Mucosa of stomach (tissue), 1 donor: ENCODE measurements around the gene C19orf81.

Experiments
- H3K27me3 ChIP-seq: one replicate; pipeline ENCODE4 v1.7.0; 2013; ENCODE audit warnings: mild to moderate bottlenecking, low read length; ENCODE audit not compliant: control insufficient read depth, insufficient read depth
- H3K36me3 ChIP-seq: one replicate; pipeline ENCODE4 v1.7.0; 2013; ENCODE audit warnings: low read length; ENCODE audit not compliant: control insufficient read depth, insufficient read depth
- H3K4me1 ChIP-seq: one replicate; pipeline ENCODE4 v1.7.0; 2013; ENCODE audit warnings: mild to moderate bottlenecking, low read length; ENCODE audit not compliant: control insufficient read depth, insufficient read depth
- H3K4me3 ChIP-seq: one replicate; pipeline ENCODE4 v1.7.0; 2013; ENCODE audit warnings: low read length
- H3K9ac ChIP-seq: one replicate; pipeline ENCODE4 v1.7.0; 2013; ENCODE audit warnings: mild to moderate bottlenecking, low read length, moderate library complexity
- H3K9me3 ChIP-seq: one replicate; pipeline ENCODE4 v1.7.0; 2013; ENCODE audit warnings: mild to moderate bottlenecking, low read length, moderate library complexity; ENCODE audit not compliant: control insufficient read depth
- donor health status: Pancreatic carcinoma.

Gene C19orf81

DNA sequence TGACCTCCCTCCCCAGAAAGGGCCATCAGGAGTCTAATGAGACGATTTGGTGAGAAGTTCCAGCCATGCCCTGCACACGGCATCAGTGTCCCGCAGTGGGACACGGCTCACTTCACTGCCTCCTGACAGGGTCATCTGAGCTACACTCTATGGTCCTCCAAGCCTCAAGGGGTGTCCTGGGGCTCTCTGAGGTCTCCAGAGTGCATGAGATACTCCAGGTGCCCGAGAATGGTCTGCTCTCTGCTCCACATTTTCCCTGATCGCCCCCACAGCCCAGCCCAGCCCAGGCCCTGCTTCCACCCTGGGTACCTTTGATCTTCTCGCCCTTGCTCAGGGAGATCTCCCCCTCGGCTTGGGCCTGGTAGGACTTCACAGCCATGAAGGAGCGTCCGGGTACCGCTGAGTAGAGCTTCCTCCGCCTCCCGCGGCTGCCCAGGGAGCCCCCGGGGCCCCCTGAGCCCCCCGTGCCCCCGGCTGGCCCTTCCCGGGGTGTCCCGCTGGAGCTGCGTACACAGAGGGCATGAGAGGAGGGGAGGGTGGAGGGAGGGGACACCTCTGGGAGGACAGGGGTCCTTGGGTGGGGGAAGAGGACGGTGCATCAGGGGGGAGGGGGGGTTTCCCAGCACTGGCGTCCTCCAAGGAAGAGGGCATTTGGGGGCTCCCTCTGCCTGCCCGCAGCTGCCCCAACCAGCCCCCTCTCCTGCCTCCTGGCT lies 53.1 kb downstream of the C19orf81 start:
- Histone ChIP-seq H3K36me3 (no peaks in the 10 kb centered on the region), H3K4me1 (no peaks in the 10 kb centered on the region), H3K9me3 (no peaks in the 10 kb centered on the region), H3K27me3 (peaks cover 18% of the 10 kb centered on the region), H3K9ac (no peak overlapping the region), H3K4me3 (no peak overlapping the region)

DNA sequence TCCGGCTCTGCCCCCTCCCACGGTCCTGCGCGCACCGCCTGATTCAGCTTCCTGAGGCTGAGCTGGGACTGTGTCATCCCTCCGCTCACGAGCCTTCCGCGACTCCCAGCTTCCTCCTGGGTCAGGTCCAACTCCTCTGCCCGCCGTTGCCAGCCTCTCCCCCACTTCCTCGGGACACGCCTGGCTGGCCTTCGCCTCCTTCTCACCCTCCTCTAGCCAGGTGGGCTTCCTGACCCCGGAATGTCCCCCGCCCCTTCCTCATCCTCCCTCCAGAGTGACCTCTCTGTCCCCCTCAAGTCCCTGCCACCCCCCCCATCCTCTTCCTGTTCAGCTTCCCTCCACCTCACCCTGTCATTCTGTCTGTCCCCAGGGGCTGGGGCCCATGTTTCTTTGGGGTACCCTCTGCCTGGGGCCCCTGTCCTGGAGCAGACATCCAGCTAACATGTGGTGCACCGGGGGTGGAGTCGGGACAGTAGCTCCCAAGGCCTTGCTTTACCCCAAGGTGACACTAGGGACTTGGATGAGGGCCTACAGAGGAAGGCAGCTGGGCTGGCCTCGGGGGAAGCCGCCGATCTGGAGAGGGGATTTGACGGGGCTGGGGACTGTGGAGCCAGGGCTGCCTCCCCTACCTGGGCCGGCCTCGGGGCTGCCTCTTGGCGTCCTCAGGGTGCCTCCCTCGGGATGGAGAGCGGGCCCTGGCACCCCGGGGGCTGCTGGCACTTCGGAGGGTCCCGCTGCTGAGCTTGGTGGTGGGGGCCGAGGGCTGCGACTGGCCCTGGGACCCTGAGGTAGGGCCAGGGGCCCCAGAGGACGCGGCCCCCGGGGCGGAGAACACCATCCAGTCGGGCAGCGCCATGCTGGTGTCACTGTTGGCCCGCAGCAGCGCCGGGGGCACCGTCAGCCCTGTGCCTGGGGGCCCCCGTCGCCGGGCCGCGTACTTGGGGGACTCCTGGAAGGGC lies 53.9 kb downstream of the C19orf81 start:
- Histone ChIP-seq H3K36me3 (no peaks in the 10 kb centered on the region), H3K4me3 (no peak overlapping the region), H3K4me1 (no peaks in the 10 kb centered on the region), H3K9me3 (no peaks in the 10 kb centered on the region), H3K27me3 (peaks cover 18% of the 10 kb centered on the region), H3K9ac (no peak overlapping the region)

DNA sequence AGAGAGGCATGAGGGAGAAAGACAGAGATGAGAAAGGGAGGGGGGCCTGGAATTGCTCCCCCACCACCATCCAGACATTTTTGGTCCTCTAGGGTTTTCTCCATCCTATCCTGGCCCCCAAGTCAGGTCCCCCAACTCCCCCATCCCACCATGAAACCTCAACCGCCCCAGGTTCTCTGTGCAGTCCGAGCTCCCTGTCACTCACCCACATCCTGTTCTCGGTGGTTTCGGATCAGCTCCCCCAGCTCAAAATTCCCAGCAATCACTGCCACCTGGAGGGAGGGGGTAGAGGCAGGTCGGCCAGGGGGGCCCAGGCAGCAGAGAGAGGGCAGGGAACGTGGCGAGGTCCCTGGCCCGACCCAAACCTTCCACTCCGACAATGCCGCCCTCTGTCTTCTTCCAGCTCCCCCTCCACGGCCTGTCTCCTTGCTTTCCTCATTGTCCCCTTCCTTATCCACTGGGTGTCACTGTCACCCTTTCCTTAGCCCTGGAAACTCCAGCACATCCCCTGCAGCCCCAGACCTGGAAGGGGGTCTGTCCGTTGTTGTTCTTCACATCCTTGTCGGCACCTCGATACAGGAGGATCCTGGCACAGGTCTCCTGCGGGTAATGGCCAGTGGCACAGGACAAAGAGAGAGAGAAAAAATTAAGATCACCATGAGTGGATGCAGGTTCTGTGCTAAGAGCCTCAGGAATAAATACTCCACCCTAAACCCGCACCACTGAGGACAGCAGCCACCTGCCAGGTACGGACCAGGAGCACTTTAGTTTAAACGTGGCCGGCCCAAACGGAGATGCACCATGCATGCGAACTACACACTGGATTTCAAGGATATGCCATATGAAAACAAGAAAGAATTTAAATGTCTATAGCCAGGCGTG lies 54.9 kb downstream of the C19orf81 start:
- no peak overlapping the region for H3K9ac ChIP-seq
- no peak overlapping the region for H3K4me3 ChIP-seq
- H3K9me3 ChIP-seq, result no peaks in the 10 kb centered on the region
- no peaks in the 10 kb centered on the region for H3K4me1 ChIP-seq
- H3K36me3 ChIP-seq, result no peaks in the 10 kb centered on the region
- H3K27me3 ChIP-seq, result peaks cover 18% of the 10 kb centered on the region

DNA sequence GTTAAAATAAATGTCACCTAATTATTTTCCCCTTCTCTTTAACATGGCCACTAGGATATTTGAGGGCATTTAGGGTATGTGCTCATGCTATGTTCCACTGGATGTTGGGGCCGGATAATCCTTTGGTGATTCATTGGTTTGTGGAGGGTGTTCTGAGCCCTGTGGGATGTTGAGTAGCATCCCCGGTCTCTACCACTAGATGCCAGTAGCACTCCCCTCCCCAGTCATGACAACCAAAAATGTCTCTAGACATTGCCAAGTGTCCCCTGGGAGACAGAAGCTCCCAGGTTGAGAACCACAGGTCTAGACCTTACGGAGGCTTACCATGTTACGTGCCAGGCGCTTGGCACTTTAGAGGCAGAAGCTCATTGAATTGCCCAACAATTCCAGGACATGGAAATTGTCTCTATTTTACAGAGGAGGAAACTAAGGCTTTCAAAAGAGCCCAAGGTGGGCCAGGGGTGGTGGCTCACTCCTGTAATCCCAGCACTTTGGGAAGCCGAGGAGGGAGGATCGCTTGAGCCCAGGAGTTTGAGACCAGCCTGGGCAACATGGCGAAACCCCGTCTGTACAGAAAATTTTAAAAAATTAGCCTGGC lies 56.3 kb downstream of the C19orf81 start:
- H3K9me3 ChIP-seq, result no peaks in the 10 kb centered on the region
- H3K36me3 ChIP-seq, result no peaks in the 10 kb centered on the region
- no peaks in the 10 kb centered on the region for H3K4me1 ChIP-seq
- H3K4me3 ChIP-seq, result no peak overlapping the region
- no peak overlapping the region for H3K9ac ChIP-seq
- peaks cover 18% of the 10 kb centered on the region for H3K27me3 ChIP-seq

DNA sequence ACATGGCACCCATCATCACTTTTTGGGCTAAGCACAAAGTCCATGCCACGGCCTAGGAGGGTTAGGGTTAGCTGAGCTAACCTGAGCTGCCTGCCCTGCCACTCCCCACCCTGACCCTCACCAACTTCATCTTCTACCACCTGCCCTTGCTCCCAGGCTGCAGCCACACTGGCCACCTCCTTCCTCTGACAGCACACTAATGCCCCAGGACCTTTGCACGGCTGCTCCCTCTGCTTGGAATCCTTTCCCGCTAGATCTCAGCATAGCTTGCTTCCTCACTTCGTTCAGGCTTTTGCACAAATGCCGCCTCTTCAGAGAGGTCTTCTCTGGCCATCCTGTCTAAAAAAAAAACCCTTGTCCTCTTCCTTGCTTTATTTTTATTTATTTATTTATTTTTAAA lies 57.1 kb downstream of the C19orf81 start:
- H3K27me3 ChIP-seq, result peaks cover 18% of the 10 kb centered on the region
- H3K4me1 ChIP-seq, result no peaks in the 10 kb centered on the region
- H3K9me3 ChIP-seq, result no peaks in the 10 kb centered on the region
- no peak overlapping the region for H3K4me3 ChIP-seq
- no peaks in the 10 kb centered on the region for H3K36me3 ChIP-seq
- H3K9ac ChIP-seq, result no peak overlapping the region

DNA sequence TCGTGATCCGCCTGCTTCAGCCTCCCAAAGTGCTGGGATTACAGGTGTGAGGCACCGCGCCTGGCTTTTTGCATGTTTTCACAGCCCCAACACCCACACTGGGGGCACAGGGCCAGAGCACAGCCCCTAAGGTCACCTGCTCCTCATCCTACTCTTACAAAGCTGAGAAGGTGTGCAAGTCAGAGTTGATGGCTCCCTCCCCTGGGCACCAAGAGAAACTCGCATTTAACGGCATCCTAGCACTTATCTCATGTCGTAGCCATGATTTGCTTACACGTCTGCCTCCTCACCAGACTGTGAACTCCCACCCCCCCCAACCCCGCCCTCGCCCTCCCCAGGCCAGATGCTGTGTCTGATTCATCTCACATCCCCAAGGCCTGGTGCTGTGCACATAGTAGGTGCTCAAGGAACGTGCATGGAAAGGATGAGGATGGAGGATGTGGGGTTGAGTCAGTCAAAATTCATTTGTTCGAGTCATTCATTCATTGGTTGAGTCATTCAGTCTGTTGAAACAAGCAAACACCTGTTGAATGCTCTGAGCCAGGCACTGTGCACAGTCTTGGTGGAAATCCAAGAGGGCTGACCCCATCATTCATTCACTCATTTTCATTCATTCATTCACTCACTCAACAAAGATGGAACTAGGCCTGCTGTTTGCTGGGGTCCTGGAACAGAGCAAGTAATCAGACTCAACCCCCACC lies 59.1 kb downstream of the C19orf81 start:
- Histone ChIP-seq H3K9ac (no peak overlapping the region), H3K9me3 (no peaks in the 10 kb centered on the region), H3K4me1 (no peaks in the 10 kb centered on the region), H3K4me3 (no peak overlapping the region), H3K36me3 (no peaks in the 10 kb centered on the region), H3K27me3 (peaks cover 13% of the 10 kb centered on the region)
